ENCODE results near the gene GHRH.

The GHRH gene

GRCh38 chr20:37263686-37264085 is 2.1 kb upstream of the GHRH start:
- no peak overlapping the region for H3K4me3 ChIP-seq (ENCODE audit: low read length in 2 of 2)
- H3K4me1 ChIP-seq (ENCODE audit: control insufficient read depth in 2 of 2, insufficient read depth in 2 of 2, low read length in 2 of 2), result peaks cover 0 to 4% of the 10 kb centered on the region in 2 donors
- no peak overlapping the region for H3K9ac ChIP-seq (ENCODE audit: low read depth in 1 of 2, low read length in 2 of 2)
- H3K36me3 ChIP-seq (ENCODE audit: control insufficient read depth in 2 of 2, insufficient read depth in 2 of 2, low read length in 2 of 2), result no peaks in the 10 kb centered on the region
- no peaks in the 10 kb centered on the region for H3K27me3 ChIP-seq (ENCODE audit: control insufficient read depth in 2 of 2, insufficient read depth in 2 of 2, low read length in 2 of 2)
- H3K9me3 ChIP-seq (ENCODE audit: control insufficient read depth in 2 of 2, low read length in 2 of 2), result no peaks in the 10 kb centered on the region
- H3K27ac ChIP-seq (ENCODE audit: low read depth in 2 of 2, low read length in 2 of 2), result no peak overlapping the region

- H3K27ac ChIP-seq (ENCODE audit: low read depth in 2 of 2, low read length in 2 of 2), result no peak overlapping the region
- no peak overlapping the region for H3K4me3 ChIP-seq (ENCODE audit: low read length in 2 of 2)
- H3K27me3 ChIP-seq (ENCODE audit: control insufficient read depth in 2 of 2, insufficient read depth in 2 of 2, low read length in 2 of 2), result no peaks in the 10 kb centered on the region
- H3K36me3 ChIP-seq (ENCODE audit: control insufficient read depth in 2 of 2, insufficient read depth in 2 of 2, low read length in 2 of 2), result no peaks in the 10 kb centered on the region
- H3K4me1 ChIP-seq (ENCODE audit: control insufficient read depth in 2 of 2, insufficient read depth in 2 of 2, low read length in 2 of 2), result peaks cover 0 to 4% of the 10 kb centered on the region in 2 donors
- H3K9me3 ChIP-seq (ENCODE audit: control insufficient read depth in 2 of 2, low read length in 2 of 2), result no peaks in the 10 kb centered on the region
- no peak overlapping the region for H3K9ac ChIP-seq (ENCODE audit: low read depth in 1 of 2, low read length in 2 of 2)
Measured at GRCh38 chr20:37262505-37262904, 891 bp upstream of the GHRH start.

GRCh38 chr20:37260923-37261322 is 691 bp downstream of the GHRH start:
- H3K36me3 ChIP-seq (ENCODE audit: control insufficient read depth in 2 of 2, insufficient read depth in 2 of 2, low read length in 2 of 2), result no peaks in the 10 kb centered on the region
- no peaks in the 10 kb centered on the region for H3K9me3 ChIP-seq (ENCODE audit: control insufficient read depth in 2 of 2, low read length in 2 of 2)
- H3K27ac ChIP-seq (ENCODE audit: low read depth in 2 of 2, low read length in 2 of 2), result no peak overlapping the region
- H3K9ac ChIP-seq (ENCODE audit: low read depth in 1 of 2, low read length in 2 of 2), result no peak overlapping the region
- H3K27me3 ChIP-seq (ENCODE audit: control insufficient read depth in 2 of 2, insufficient read depth in 2 of 2, low read length in 2 of 2), result no peaks in the 10 kb centered on the region
- H3K4me1 ChIP-seq (ENCODE audit: control insufficient read depth in 2 of 2, insufficient read depth in 2 of 2, low read length in 2 of 2), result peaks cover 0 to 4% of the 10 kb centered on the region in 2 donors
- H3K4me3 ChIP-seq (ENCODE audit: low read length in 2 of 2), result no peak overlapping the region

- H3K27ac ChIP-seq (ENCODE audit: low read depth in 2 of 2, low read length in 2 of 2), result no peak overlapping the region
- no peak overlapping the region for H3K4me3 ChIP-seq (ENCODE audit: low read length in 2 of 2)
- no peak overlapping the region for H3K9ac ChIP-seq (ENCODE audit: low read depth in 1 of 2, low read length in 2 of 2)
- H3K36me3 ChIP-seq (ENCODE audit: control insufficient read depth in 2 of 2, insufficient read depth in 2 of 2, low read length in 2 of 2), result no peaks in the 10 kb centered on the region
- peaks cover 0 to 4% of the 10 kb centered on the region in 2 donors for H3K4me1 ChIP-seq (ENCODE audit: control insufficient read depth in 2 of 2, insufficient read depth in 2 of 2, low read length in 2 of 2)
- H3K27me3 ChIP-seq (ENCODE audit: control insufficient read depth in 2 of 2, insufficient read depth in 2 of 2, low read length in 2 of 2), result no peaks in the 10 kb centered on the region
- no peaks in the 10 kb centered on the region for H3K9me3 ChIP-seq (ENCODE audit: control insufficient read depth in 2 of 2, low read length in 2 of 2)
Measured at GRCh38 chr20:37259865-37260264, 1.7 kb downstream of the GHRH start.

- H3K4me1 ChIP-seq (ENCODE audit: control insufficient read depth in 2 of 2, insufficient read depth in 2 of 2, low read length in 2 of 2), result peaks cover 0 to 4% of the 10 kb centered on the region in 2 donors
- H3K4me3 ChIP-seq (ENCODE audit: low read length in 2 of 2), result no peak overlapping the region
- H3K27ac ChIP-seq (ENCODE audit: low read depth in 2 of 2, low read length in 2 of 2), result no peak overlapping the region
- no peaks in the 10 kb centered on the region for H3K36me3 ChIP-seq (ENCODE audit: control insufficient read depth in 2 of 2, insufficient read depth in 2 of 2, low read length in 2 of 2)
- peaks cover 0 to 5% of the 10 kb centered on the region in 2 donors for H3K9me3 ChIP-seq (ENCODE audit: control insufficient read depth in 2 of 2, low read length in 2 of 2)
- H3K9ac ChIP-seq (ENCODE audit: low read depth in 1 of 2, low read length in 2 of 2), result no peak overlapping the region
- H3K27me3 ChIP-seq (ENCODE audit: control insufficient read depth in 2 of 2, insufficient read depth in 2 of 2, low read length in 2 of 2), result no peaks in the 10 kb centered on the region
Measured at GRCh38 chr20:37259031-37259430, 2.6 kb downstream of the GHRH start.

GRCh38 chr20:37257988-37258387 is 3.6 kb downstream of the GHRH start:
- Histone ChIP-seq H3K4me1 (ENCODE audit: control insufficient read depth in 2 of 2, insufficient read depth in 2 of 2, low read length in 2 of 2) (peaks cover 0 to 4% of the 10 kb centered on the region in 2 donors), H3K36me3 (ENCODE audit: control insufficient read depth in 2 of 2, insufficient read depth in 2 of 2, low read length in 2 of 2) (no peaks in the 10 kb centered on the region), H3K27ac (ENCODE audit: low read depth in 2 of 2, low read length in 2 of 2) (no peak overlapping the region), H3K4me3 (ENCODE audit: low read length in 2 of 2) (no peak overlapping the region), H3K27me3 (ENCODE audit: control insufficient read depth in 2 of 2, insufficient read depth in 2 of 2, low read length in 2 of 2) (no peaks in the 10 kb centered on the region), H3K9me3 (ENCODE audit: control insufficient read depth in 2 of 2, low read length in 2 of 2) (peaks cover 0 to 5% of the 10 kb centered on the region in 2 donors), H3K9ac (ENCODE audit: low read depth in 1 of 2, low read length in 2 of 2) (no peak overlapping the region)

GRCh38 chr20:37257530-37257929 is 4.1 kb downstream of the GHRH start:
- H3K27ac ChIP-seq (ENCODE audit: low read depth in 2 of 2, low read length in 2 of 2), result no peak overlapping the region
- H3K9ac ChIP-seq (ENCODE audit: low read depth in 1 of 2, low read length in 2 of 2), result no peak overlapping the region
- H3K36me3 ChIP-seq (ENCODE audit: control insufficient read depth in 2 of 2, insufficient read depth in 2 of 2, low read length in 2 of 2), result no peaks in the 10 kb centered on the region
- peaks cover 0 to 4% of the 10 kb centered on the region in 2 donors for H3K4me1 ChIP-seq (ENCODE audit: control insufficient read depth in 2 of 2, insufficient read depth in 2 of 2, low read length in 2 of 2)
- no peaks in the 10 kb centered on the region for H3K27me3 ChIP-seq (ENCODE audit: control insufficient read depth in 2 of 2, insufficient read depth in 2 of 2, low read length in 2 of 2)
- H3K9me3 ChIP-seq (ENCODE audit: control insufficient read depth in 2 of 2, low read length in 2 of 2), result peaks cover 0 to 5% of the 10 kb centered on the region in 2 donors
- no peak overlapping the region for H3K4me3 ChIP-seq (ENCODE audit: low read length in 2 of 2)

GRCh38 chr20:37256286-37256685 is 5.3 kb downstream of the GHRH start:
- Histone ChIP-seq H3K4me3 (ENCODE audit: low read length in 2 of 2) (no peak overlapping the region), H3K27ac (ENCODE audit: low read depth in 2 of 2, low read length in 2 of 2) (no peak overlapping the region), H3K36me3 (ENCODE audit: control insufficient read depth in 2 of 2, insufficient read depth in 2 of 2, low read length in 2 of 2) (no peaks in the 10 kb centered on the region)

GRCh38 chr20:37254114-37254878 is 7.3 kb downstream of the GHRH start:
- Histone ChIP-seq H3K27ac (ENCODE audit: low read depth in 2 of 2, low read length in 2 of 2) (no peak overlapping the region), H3K4me1 (ENCODE audit: control insufficient read depth in 2 of 2, insufficient read depth in 2 of 2, low read length in 2 of 2) (no peaks in the 10 kb centered on the region), H3K9me3 (ENCODE audit: control insufficient read depth in 2 of 2, low read length in 2 of 2) (peaks cover 0 to 5% of the 10 kb centered on the region in 2 donors), H3K9ac (ENCODE audit: low read depth in 1 of 2, low read length in 2 of 2) (no peak overlapping the region), H3K36me3 (ENCODE audit: control insufficient read depth in 2 of 2, insufficient read depth in 2 of 2, low read length in 2 of 2) (no peaks in the 10 kb centered on the region), H3K27me3 (ENCODE audit: control insufficient read depth in 2 of 2, insufficient read depth in 2 of 2, low read length in 2 of 2) (no peaks in the 10 kb centered on the region), H3K4me3 (ENCODE audit: low read length in 2 of 2) (no peak overlapping the region)

More at GRCh38 chr20:37256286-37256685, 5.3 kb downstream of the GHRH start:
- Histone ChIP-seq H3K9me3 (ENCODE audit: control insufficient read depth in 2 of 2, low read length in 2 of 2) (peaks cover 0 to 5% of the 10 kb centered on the region in 2 donors), H3K27me3 (ENCODE audit: control insufficient read depth in 2 of 2, insufficient read depth in 2 of 2, low read length in 2 of 2) (no peaks in the 10 kb centered on the region), H3K4me1 (ENCODE audit: control insufficient read depth in 2 of 2, insufficient read depth in 2 of 2, low read length in 2 of 2) (peaks cover 0 to 4% of the 10 kb centered on the region in 2 donors), H3K9ac (ENCODE audit: low read depth in 1 of 2, low read length in 2 of 2) (no peak overlapping the region)

GRCh38 chr20:37253087-37253486 is 8.5 kb downstream of the GHRH start:
- Histone ChIP-seq H3K4me1 (ENCODE audit: control insufficient read depth in 2 of 2, insufficient read depth in 2 of 2, low read length in 2 of 2) (no peaks in the 10 kb centered on the region), H3K9me3 (ENCODE audit: control insufficient read depth in 2 of 2, low read length in 2 of 2) (peaks cover 0 to 5% of the 10 kb centered on the region in 2 donors), H3K4me3 (ENCODE audit: low read length in 2 of 2) (no peak overlapping the region), H3K36me3 (ENCODE audit: control insufficient read depth in 2 of 2, insufficient read depth in 2 of 2, low read length in 2 of 2) (no peaks in the 10 kb centered on the region), H3K27ac (ENCODE audit: low read depth in 2 of 2, low read length in 2 of 2) (no peak overlapping the region), H3K9ac (ENCODE audit: low read depth in 1 of 2, low read length in 2 of 2) (no peak overlapping the region), H3K27me3 (ENCODE audit: control insufficient read depth in 2 of 2, insufficient read depth in 2 of 2, low read length in 2 of 2) (no peaks in the 10 kb centered on the region)
